Activated CD4-positive, alpha-beta T cell treated with anti-CD3 and anti-CD28 coated beads, Interleukin-2, amount 50 U/mL, for 16 hours (primary cell): Measurements from ENCODE around the gene BCLAF3.
A peak's percentile ranks its signal among the peaks of the same experiment; 100 is the strongest.

Source experiments
- DNase-seq: peaks from one replicate; pipeline ENCODE4 v3.0.0-alpha.2; 2020

The BCLAF3 gene

GRCh38 chrX:19964017-19964710 is 26.7 kb downstream of the BCLAF3 start:
- peak; percentile 79 for DNase-seq

- no peak for DNase-seq
Observed at GRCh38 chrX:19960913-19961312, 29.9 kb downstream of the BCLAF3 start.

GRCh38 chrX:19958552-19959486 is 32.0 kb downstream of the BCLAF3 start:
- no peak for DNase-seq

- DNase-seq = no peak
Observed at GRCh38 chrX:19956923-19957322, 33.9 kb downstream of the BCLAF3 start.

- no peak for DNase-seq
Observed at GRCh38 chrX:19956306-19956705, 34.6 kb downstream of the BCLAF3 start.

GRCh38 chrX:19955306-19955705 is 35.6 kb downstream of the BCLAF3 start:
- DNase-seq = no peak

- no peak for DNase-seq
Observed at GRCh38 chrX:19954335-19955096, 36.3 kb downstream of the BCLAF3 start.

GRCh38 chrX:19953145-19953544 is 37.7 kb downstream of the BCLAF3 start:
- no peak for DNase-seq

GRCh38 chrX:19949340-19949739 is 41.5 kb downstream of the BCLAF3 start:
- no peak for DNase-seq

GRCh38 chrX:19947612-19948011 is 43.2 kb downstream of the BCLAF3 start:
- no peak for DNase-seq
